Measurements from ENCODE around the gene DCC.

The DCC gene

GRCh38 chr18:52451256-52451655 lies 111.3 kb downstream of the DCC start:
- no peaks in the 10 kb centered on the region for H4K20me1 ChIP-seq (ENCODE audit: insufficient read depth, low read length)
- no peaks in the 10 kb centered on the region for H3K79me2 ChIP-seq (ENCODE audit: low read length)
- no peak overlapping the region for H3K27ac ChIP-seq (ENCODE audit: low read length)
- no peaks in the 10 kb centered on the region for H3K9me2 ChIP-seq (replicated peaks; ENCODE audit: insufficient read depth, low read length)
- no peaks in the 10 kb centered on the region for H3K36me3 ChIP-seq (replicated peaks; ENCODE audit: insufficient read depth, low read length)
- no peaks in the 10 kb centered on the region for H3K4me1 ChIP-seq (ENCODE audit: low read length)
- no peaks in the 10 kb centered on the region for H3F3A ChIP-seq (ENCODE audit: insufficient read depth, low read length)
- no peaks in the 10 kb centered on the region for H3K9me3 ChIP-seq (replicated peaks; ENCODE audit: insufficient read depth, low read length)
- no peak overlapping the region for H3K4me2 ChIP-seq (ENCODE audit: low read depth, low read length)
- H3K27me3 ChIP-seq (replicated peaks; ENCODE audit: insufficient read depth, low read length), result no peaks in the 10 kb centered on the region
- TF ChIP-seq EZH2 (optimal IDR thresholded peaks at IDR 0.05; ENCODE audit: low read depth, low read length) (no peak), EZH2phosphoT487 (IDR thresholded peaks at IDR 0.05; ENCODE audit: low read length) (no peak), CTCF (IDR thresholded peaks at IDR 0.05; ENCODE audit: low read length) (no peak)
- no peak overlapping the region for H3K4me3 ChIP-seq (ENCODE audit: low read length)
- no peak overlapping the region for H2AFZ ChIP-seq (ENCODE audit: low read length)
- DNase-seq, result no peak
- H3K9ac ChIP-seq (ENCODE audit: low read length), result no peak overlapping the region

- no peak overlapping the region for H3K27ac ChIP-seq (ENCODE audit: low read length)
- no peaks in the 10 kb centered on the region for H3K9me3 ChIP-seq (replicated peaks; ENCODE audit: insufficient read depth, low read length)
- DNase-seq, result no peak
- H3K36me3 ChIP-seq (replicated peaks; ENCODE audit: insufficient read depth, low read length), result no peaks in the 10 kb centered on the region
- H3K4me1 ChIP-seq (ENCODE audit: low read length), result no peaks in the 10 kb centered on the region
- H3F3A ChIP-seq (ENCODE audit: insufficient read depth, low read length), result no peaks in the 10 kb centered on the region
- no peaks in the 10 kb centered on the region for H3K9me2 ChIP-seq (replicated peaks; ENCODE audit: insufficient read depth, low read length)
- H3K9ac ChIP-seq (ENCODE audit: low read length), result no peak overlapping the region
- no peak overlapping the region for H2AFZ ChIP-seq (ENCODE audit: low read length)
- no peak overlapping the region for H3K4me2 ChIP-seq (ENCODE audit: low read depth, low read length)
- H3K4me3 ChIP-seq (ENCODE audit: low read length), result no peak overlapping the region
- TF ChIP-seq CTCF (IDR thresholded peaks at IDR 0.05; ENCODE audit: low read length) (no peak), EZH2 (optimal IDR thresholded peaks at IDR 0.05; ENCODE audit: low read depth, low read length) (no peak), EZH2phosphoT487 (IDR thresholded peaks at IDR 0.05; ENCODE audit: low read length) (no peak)
- no peaks in the 10 kb centered on the region for H3K79me2 ChIP-seq (ENCODE audit: low read length)
- no peaks in the 10 kb centered on the region for H4K20me1 ChIP-seq (ENCODE audit: insufficient read depth, low read length)
- no peaks in the 10 kb centered on the region for H3K27me3 ChIP-seq (replicated peaks; ENCODE audit: insufficient read depth, low read length)
Observed at GRCh38 chr18:52451851-52452250, 111.9 kb downstream of the DCC start.

- H3K79me2 ChIP-seq (ENCODE audit: low read length), result no peaks in the 10 kb centered on the region
- no peak overlapping the region for H2AFZ ChIP-seq (ENCODE audit: low read length)
- H3K9me3 ChIP-seq (replicated peaks; ENCODE audit: insufficient read depth, low read length), result no peaks in the 10 kb centered on the region
- no peaks in the 10 kb centered on the region for H3K36me3 ChIP-seq (replicated peaks; ENCODE audit: insufficient read depth, low read length)
- no peaks in the 10 kb centered on the region for H3K9me2 ChIP-seq (replicated peaks; ENCODE audit: insufficient read depth, low read length)
- H4K20me1 ChIP-seq (ENCODE audit: insufficient read depth, low read length), result no peaks in the 10 kb centered on the region
- H3K27ac ChIP-seq (ENCODE audit: low read length), result no peak overlapping the region
- no peak overlapping the region for H3K9ac ChIP-seq (ENCODE audit: low read length)
- no peaks in the 10 kb centered on the region for H3K27me3 ChIP-seq (replicated peaks; ENCODE audit: insufficient read depth, low read length)
- H3K4me2 ChIP-seq (ENCODE audit: low read depth, low read length), result no peak overlapping the region
- H3F3A ChIP-seq (ENCODE audit: insufficient read depth, low read length), result no peaks in the 10 kb centered on the region
- TF ChIP-seq CTCF (IDR thresholded peaks at IDR 0.05; ENCODE audit: low read length), result no peak
- TF ChIP-seq EZH2 (optimal IDR thresholded peaks at IDR 0.05; ENCODE audit: low read depth, low read length), result no peak
- no peak for TF ChIP-seq EZH2phosphoT487 (IDR thresholded peaks at IDR 0.05; ENCODE audit: low read length)
- DNase-seq, result no peak
- H3K4me3 ChIP-seq (ENCODE audit: low read length), result no peak overlapping the region
- no peaks in the 10 kb centered on the region for H3K4me1 ChIP-seq (ENCODE audit: low read length)
Observed at GRCh38 chr18:52452427-52452826, 112.4 kb downstream of the DCC start.

Measured in MM.1S (cell line).